T-helper 2 cell treated with Interferon-gamma antibody and Interleukin-4, amounts not matched to agents 5 μg/mL and 100 μg/mL, for 36 hours (primary cell): Measurements from ENCODE around the gene VAPB.

Experiments
- DNase-seq: peaks from one replicate; pipeline ENCODE4 v3.0.0; 2021; ENCODE audit warnings: low spot score
- H3K27ac Mint-ChIP-seq: one replicate; pipeline ENCODE4 v1.8.0; 2021; ENCODE audit warnings: mild to moderate bottlenecking, mixed read lengths
- H3K27me3 Mint-ChIP-seq: one replicate; pipeline ENCODE4 v1.8.0; 2021; ENCODE audit warnings: low read depth, mixed read lengths
- H3K36me3 Mint-ChIP-seq: one replicate; pipeline ENCODE4 v1.8.0; 2021; ENCODE audit warnings: low read depth, mixed read lengths
- H3K4me1 Mint-ChIP-seq: one replicate; pipeline ENCODE4 v1.8.0; 2021; ENCODE audit warnings: low read depth, mixed read lengths
- H3K4me3 Mint-ChIP-seq: one replicate; pipeline ENCODE4 v1.8.0; 2022; ENCODE audit warnings: mild to moderate bottlenecking, moderate library complexity, mixed read lengths
- H3K9me3 Mint-ChIP-seq: one replicate; pipeline ENCODE4 v1.8.0; 2021; ENCODE audit warnings: mixed read lengths

The VAPB gene

GRCh38 chr20:58389968-58390658, 1.1 kb downstream of the VAPB start:
- Mint-ChIP-seq H3K27me3 (peaks cover 6% of the 10 kb centered on the region), H3K27ac (peak overlapping the region; percentile 98), H3K4me1 (peaks cover 37% of the 10 kb centered on the region), H3K36me3 (peaks cover 30% of the 10 kb centered on the region), H3K9me3 (no peaks in the 10 kb centered on the region), H3K4me3 (peak overlapping the region; percentile 94)
- DNase-seq = no peak

- Mint-ChIP-seq H3K27me3 (peaks cover 3% of the 10 kb centered on the region), H3K36me3 (peaks cover 30% of the 10 kb centered on the region), H3K4me3 (peak overlapping the region; percentile 94), H3K27ac (peak overlapping the region; percentile 98), H3K4me1 (peaks cover 42% of the 10 kb centered on the region), H3K9me3 (no peaks in the 10 kb centered on the region)
- DNase-seq = no peak
These were observed 1.6 kb downstream of the VAPB start for GRCh38 chr20:58390659-58391035.

- no peak overlapping the region for H3K27ac Mint-ChIP-seq
These were observed 3.3 kb downstream of the VAPB start for GRCh38 chr20:58392286-58392685.

GRCh38 chr20:58393299-58393698, 4.3 kb downstream of the VAPB start:
- Mint-ChIP-seq H3K9me3 (no peaks in the 10 kb centered on the region), H3K4me3 (no peak overlapping the region), H3K27me3 (no peaks in the 10 kb centered on the region), H3K27ac (no peak overlapping the region), H3K4me1 (peaks cover 50% of the 10 kb centered on the region), H3K36me3 (peaks cover 39% of the 10 kb centered on the region)
- no peak for DNase-seq

More at GRCh38 chr20:58392286-58392685, 3.3 kb downstream of the VAPB start:
- no peaks in the 10 kb centered on the region for H3K9me3 Mint-ChIP-seq
- no peak for DNase-seq
- H3K27me3 Mint-ChIP-seq = no peaks in the 10 kb centered on the region
- peaks cover 49% of the 10 kb centered on the region for H3K4me1 Mint-ChIP-seq
- H3K4me3 Mint-ChIP-seq = peak overlapping the region; percentile 45
- peaks cover 34% of the 10 kb centered on the region for H3K36me3 Mint-ChIP-seq

GRCh38 chr20:58394801-58395200, 5.8 kb downstream of the VAPB start:
- Mint-ChIP-seq H3K9me3 (no peaks in the 10 kb centered on the region), H3K27ac (no peak overlapping the region), H3K36me3 (peaks cover 41% of the 10 kb centered on the region), H3K4me1 (peaks cover 57% of the 10 kb centered on the region), H3K4me3 (no peak overlapping the region), H3K27me3 (no peaks in the 10 kb centered on the region)
- no peak for DNase-seq

GRCh38 chr20:58395604-58396003, 6.6 kb downstream of the VAPB start:
- no peaks in the 10 kb centered on the region for H3K27me3 Mint-ChIP-seq
- DNase-seq = no peak
- no peaks in the 10 kb centered on the region for H3K9me3 Mint-ChIP-seq
- peaks cover 57% of the 10 kb centered on the region for H3K4me1 Mint-ChIP-seq
- no peak overlapping the region for H3K27ac Mint-ChIP-seq
- no peak overlapping the region for H3K4me3 Mint-ChIP-seq
- peaks cover 36% of the 10 kb centered on the region for H3K36me3 Mint-ChIP-seq

- H3K9me3 Mint-ChIP-seq = no peaks in the 10 kb centered on the region
- H3K27me3 Mint-ChIP-seq = no peaks in the 10 kb centered on the region
- H3K4me1 Mint-ChIP-seq = peaks cover 46% of the 10 kb centered on the region
- H3K36me3 Mint-ChIP-seq = peaks cover 22% of the 10 kb centered on the region
- DNase-seq = no peak
- H3K27ac Mint-ChIP-seq = no peak overlapping the region
- no peak overlapping the region for H3K4me3 Mint-ChIP-seq
These were observed 8.4 kb downstream of the VAPB start for GRCh38 chr20:58397429-58397828.

- peaks cover 40% of the 10 kb centered on the region for H3K4me1 Mint-ChIP-seq
- H3K4me3 Mint-ChIP-seq = no peak overlapping the region
- no peaks in the 10 kb centered on the region for H3K27me3 Mint-ChIP-seq
- peaks cover 18% of the 10 kb centered on the region for H3K36me3 Mint-ChIP-seq
- H3K9me3 Mint-ChIP-seq = no peaks in the 10 kb centered on the region
- no peak overlapping the region for H3K27ac Mint-ChIP-seq
- DNase-seq = no peak
These were observed 9.2 kb downstream of the VAPB start for GRCh38 chr20:58398254-58398653.

- DNase-seq = no peak
- Mint-ChIP-seq H3K27me3 (no peaks in the 10 kb centered on the region), H3K36me3 (peaks cover 13% of the 10 kb centered on the region), H3K4me3 (no peak overlapping the region), H3K4me1 (peaks cover 33% of the 10 kb centered on the region), H3K9me3 (no peaks in the 10 kb centered on the region), H3K27ac (no peak overlapping the region)
These were observed 10.9 kb downstream of the VAPB start for GRCh38 chr20:58399926-58400325.

- no peak for DNase-seq
- H3K36me3 Mint-ChIP-seq = peaks cover 12% of the 10 kb centered on the region
- no peak overlapping the region for H3K27ac Mint-ChIP-seq
- H3K4me1 Mint-ChIP-seq = peaks cover 27% of the 10 kb centered on the region
- H3K27me3 Mint-ChIP-seq = no peaks in the 10 kb centered on the region
- H3K4me3 Mint-ChIP-seq = no peak overlapping the region
- no peaks in the 10 kb centered on the region for H3K9me3 Mint-ChIP-seq
These were observed 12.1 kb downstream of the VAPB start for GRCh38 chr20:58401162-58401561.

- peaks cover 8% of the 10 kb centered on the region for H3K36me3 Mint-ChIP-seq
- H3K27me3 Mint-ChIP-seq = no peaks in the 10 kb centered on the region
- no peak overlapping the region for H3K4me3 Mint-ChIP-seq
- H3K4me1 Mint-ChIP-seq = peaks cover 26% of the 10 kb centered on the region
- no peak for DNase-seq
- H3K9me3 Mint-ChIP-seq = no peaks in the 10 kb centered on the region
- H3K27ac Mint-ChIP-seq = no peak overlapping the region
These were observed 13.3 kb downstream of the VAPB start for GRCh38 chr20:58402305-58402704.

GRCh38 chr20:58402827-58403226, 13.8 kb downstream of the VAPB start:
- H3K36me3 Mint-ChIP-seq = peaks cover 8% of the 10 kb centered on the region
- no peak for DNase-seq

GRCh38 chr20:58403272-58403671, 14.2 kb downstream of the VAPB start:
- Mint-ChIP-seq H3K27me3 (no peaks in the 10 kb centered on the region), H3K27ac (no peak overlapping the region), H3K4me1 (peaks cover 31% of the 10 kb centered on the region), H3K9me3 (no peaks in the 10 kb centered on the region), H3K4me3 (no peak overlapping the region), H3K36me3 (peaks cover 4% of the 10 kb centered on the region)
- DNase-seq = no peak

More at GRCh38 chr20:58402827-58403226, 13.8 kb downstream of the VAPB start:
- Mint-ChIP-seq H3K4me3 (no peak overlapping the region), H3K27ac (no peak overlapping the region), H3K4me1 (peaks cover 30% of the 10 kb centered on the region), H3K9me3 (no peaks in the 10 kb centered on the region), H3K27me3 (no peaks in the 10 kb centered on the region)

- no peak for DNase-seq
- peaks cover 7% of the 10 kb centered on the region for H3K36me3 Mint-ChIP-seq
- H3K9me3 Mint-ChIP-seq = no peaks in the 10 kb centered on the region
- no peaks in the 10 kb centered on the region for H3K27me3 Mint-ChIP-seq
- H3K27ac Mint-ChIP-seq = no peak overlapping the region
- H3K4me3 Mint-ChIP-seq = no peak overlapping the region
- peaks cover 28% of the 10 kb centered on the region for H3K4me1 Mint-ChIP-seq
These were observed 16.7 kb downstream of the VAPB start for GRCh38 chr20:58405504-58406291.
